ENCODE results near the gene UPF3A.
A peak's percentile ranks its signal among the peaks of the same experiment; 100 is the strongest.
"Not testable (repeated sequence)": the region's sequence is repeated elsewhere in the genome, so short reads cannot be mapped to it uniquely, and the experiment has no call there.

Gene UPF3A

GRCh38 chr13:114263578-114263977, 17.8 kb upstream of the UPF3A start:
- no peak for DNase-seq (ENCODE audit: low read depth in 1 of 2, low spot score in 1 of 2)

GRCh38 chr13:114264313-114264712, 17.1 kb upstream of the UPF3A start:
- DNase-seq (ENCODE audit: low read depth in 1 of 2, low spot score in 1 of 2) = not testable (repeated sequence)

GRCh38 chr13:114264886-114265611, 16.4 kb upstream of the UPF3A start:
- DNase-seq (ENCODE audit: low read depth in 1 of 2, low spot score in 1 of 2) = no peak

- DNase-seq (ENCODE audit: low read depth in 1 of 2, low spot score in 1 of 2) = no peak
These were observed 15.2 kb upstream of the UPF3A start for GRCh38 chr13:114266241-114266640.

GRCh38 chr13:114268344-114269280, 12.8 kb upstream of the UPF3A start:
- no peak for DNase-seq (ENCODE audit: low read depth in 1 of 2, low spot score in 1 of 2)

GRCh38 chr13:114269281-114269770, 12.1 kb upstream of the UPF3A start:
- DNase-seq (ENCODE audit: low read depth in 1 of 2, low spot score in 1 of 2) = no peak

- DNase-seq (ENCODE audit: low read depth in 1 of 2, low spot score in 1 of 2) = no peak
These were observed 8.4 kb upstream of the UPF3A start for GRCh38 chr13:114272977-114273376.

GRCh38 chr13:114275304-114275703, 6.1 kb upstream of the UPF3A start:
- DNase-seq (ENCODE audit: low read depth in 1 of 2, low spot score in 1 of 2) = no peak

- DNase-seq (ENCODE audit: low read depth in 1 of 2, low spot score in 1 of 2) = no peak
These were observed 2.3 kb upstream of the UPF3A start for GRCh38 chr13:114279146-114279545.

GRCh38 chr13:114279758-114280355, 1.5 kb upstream of the UPF3A start:
- DNase-seq (ENCODE audit: low read depth in 1 of 2, low spot score in 1 of 2) = no peak

GRCh38 chr13:114282041-114282670, 755 bp downstream of the UPF3A start:
- DNase-seq (ENCODE audit: low read depth in 1 of 2, low spot score in 1 of 2) = peak; percentile 42 to 55

- DNase-seq (ENCODE audit: low read depth in 1 of 2, low spot score in 1 of 2) = no peak
These were observed 2.2 kb downstream of the UPF3A start for GRCh38 chr13:114283576-114283975.

GRCh38 chr13:114284680-114285079, 3.3 kb downstream of the UPF3A start:
- no peak for DNase-seq (ENCODE audit: low read depth in 1 of 2, low spot score in 1 of 2)

GRCh38 chr13:114285166-114285808, 3.9 kb downstream of the UPF3A start:
- DNase-seq (ENCODE audit: low read depth in 1 of 2, low spot score in 1 of 2) = no peak

GRCh38 chr13:114286808-114287207, 5.4 kb downstream of the UPF3A start:
- DNase-seq (ENCODE audit: low read depth in 1 of 2, low spot score in 1 of 2) = no peak

GRCh38 chr13:114288157-114288591, 6.8 kb downstream of the UPF3A start:
- no peak for DNase-seq (ENCODE audit: low read depth in 1 of 2, low spot score in 1 of 2)

- DNase-seq (ENCODE audit: low read depth in 1 of 2, low spot score in 1 of 2) = no peak
These were observed 15.0 kb downstream of the UPF3A start for GRCh38 chr13:114296448-114296847.

- no peak for DNase-seq (ENCODE audit: low read depth in 1 of 2, low spot score in 1 of 2)
These were observed 15.5 kb downstream of the UPF3A start for GRCh38 chr13:114296902-114297301.

- DNase-seq (ENCODE audit: low read depth in 1 of 2, low spot score in 1 of 2) = no peak
These were observed 17.5 kb downstream of the UPF3A start for GRCh38 chr13:114298866-114299265.

GRCh38 chr13:114299604-114300305, 18.4 kb downstream of the UPF3A start:
- DNase-seq (ENCODE audit: low read depth in 1 of 2, low spot score in 1 of 2) = no peak
